ENCODE measurements around the gene ACSL1.

GRCh38 chr4:184814686-184815045 lies 11.1 kb downstream of the ACSL1 start:
- no peak for TF ChIP-seq CTCF (IDR thresholded peaks at IDR 0.05)
- no peak for TF ChIP-seq POLR2A (IDR thresholded peaks at IDR 0.05)

All from stomach (tissue), 4 donors.